NCI-H345 (cell line): Measurements from ENCODE around the gene CD52.
"Not testable (repeated sequence)": the region's sequence is repeated elsewhere in the genome, so short reads cannot be mapped to it uniquely, and the experiment has no call there.

Source experiments
- DNase-seq: peaks from one replicate; lab custom pipeline; 2025; lab: John Stamatoyannopoulos, UW

Gene CD52

GRCh38 chr1:26284597-26285347, 33.0 kb upstream of the CD52 start:
- DNase-seq = peak; percentile 15

- DNase-seq = peak; percentile 5
These were observed 32.2 kb upstream of the CD52 start for GRCh38 chr1:26285366-26286063.

- DNase-seq = no peak
These were observed 31.7 kb upstream of the CD52 start for GRCh38 chr1:26286064-26286416.

GRCh38 chr1:26287033-26287711, 30.6 kb upstream of the CD52 start:
- DNase-seq = no peak

- no peak for DNase-seq
These were observed 29.9 kb upstream of the CD52 start for GRCh38 chr1:26287811-26288210.

- no peak for DNase-seq
These were observed 29.3 kb upstream of the CD52 start for GRCh38 chr1:26288311-26288941.

GRCh38 chr1:26289158-26290059, 28.3 kb upstream of the CD52 start:
- DNase-seq = no peak

GRCh38 chr1:26290122-26290881, 27.5 kb upstream of the CD52 start:
- no peak for DNase-seq

- no peak for DNase-seq
These were observed 26.9 kb upstream of the CD52 start for GRCh38 chr1:26290882-26291261.

- no peak for DNase-seq
These were observed 26.3 kb upstream of the CD52 start for GRCh38 chr1:26291433-26291832.

- DNase-seq = no peak
These were observed 25.8 kb upstream of the CD52 start for GRCh38 chr1:26291939-26292338.

GRCh38 chr1:26292735-26293134, 25.0 kb upstream of the CD52 start:
- not testable (repeated sequence) for DNase-seq

- no peak for DNase-seq
These were observed 23.8 kb upstream of the CD52 start for GRCh38 chr1:26293911-26294463.

- DNase-seq = no peak
These were observed 22.3 kb upstream of the CD52 start for GRCh38 chr1:26295194-26296138.

- no peak for DNase-seq
These were observed 21.3 kb upstream of the CD52 start for GRCh38 chr1:26296340-26297056.

GRCh38 chr1:26297057-26297790, 20.5 kb upstream of the CD52 start:
- no peak for DNase-seq

- DNase-seq = no peak
These were observed 20.0 kb upstream of the CD52 start for GRCh38 chr1:26297791-26298124.

GRCh38 chr1:26300578-26301275, 17.0 kb upstream of the CD52 start:
- no peak for DNase-seq
